PC-3 (cell line): Measurements from ENCODE around the gene CEP128. TPM values are rescaled to one million over a fixed set of nuclear protein-coding genes. Genes with fewer than 3 reads are reported as not detected.

Source experiments
- ATAC-seq: fragments of 200-7000 bp; cut with Tn5 transposase; 2 replicates; pipeline ENCODE4 v1.9.1; 2020; ENCODE audit warnings: mild to moderate bottlenecking, moderate library complexity
- BruUV-seq: library from RNA; stranded (reverse); fragments of 400-500 nt; replicated peaks from 2 replicates; lab custom pipeline; 2021; lab: Mats Ljungman, UMichigan
- CTCF ChIA-PET: fragments of 300-600 bp; sonication (Branson Sonifier 250); formaldehyde crosslinking; loops from one replicate; lab custom pipeline; 2022; ENCODE audit warnings: antibody characterized with exemption; lab: Charles Lee
- POLR2A ChIA-PET: fragments of 300-600 bp; sonication (Branson Sonifier 250); formaldehyde crosslinking; loops from one replicate; lab custom pipeline; 2022; ENCODE audit warnings: antibody characterized with exemption; ENCODE audit not compliant: unreplicated experiment; lab: Charles Lee
- DNase-seq: peaks from one replicate; pipeline ENCODE4 v3.0.0-alpha.2; 2015
- H2AFZ ChIP-seq: fragments of 300-600 bp; sonication (generic); 2 replicates; pipeline ENCODE4 v1.6.0; 2016; ENCODE audit warnings: antibody characterized with exemption, low read length
- H3F3A ChIP-seq: fragments of 300-600 bp; sonication (generic); one replicate; pipeline ENCODE4 v1.6.0; 2017; ENCODE audit warnings: antibody characterized with exemption, low read length, control low read depth, mild to moderate bottlenecking; ENCODE audit not compliant: unreplicated experiment
- H3K27ac ChIP-seq: fragments of 300-600 bp; sonication (generic); 2 replicates; pipeline ENCODE4 v1.5.1; 2016; ENCODE audit warnings: mild to moderate bottlenecking, low read length
- H3K27me3 ChIP-seq: fragments of 300-600 bp; sonication (generic); 2 replicates; pipeline ENCODE4 v1.6.1; 2016; ENCODE audit warnings: low read length, mixed read lengths
- H3K36me3 ChIP-seq: fragments of 300-600 bp; sonication (generic); 2 replicates; pipeline ENCODE4 v1.6.1; 2016; ENCODE audit warnings: low read depth, mixed run types, low read length, mixed read lengths
- H3K4me1 ChIP-seq: fragments of 300-600 bp; sonication (generic); 2 replicates; pipeline ENCODE4 v1.5.1; 2016; ENCODE audit warnings: low read length; ENCODE audit not compliant: insufficient read depth
- H3K4me2 ChIP-seq: fragments of 300-600 bp; sonication (generic); 2 replicates; pipeline ENCODE4 v1.6.0; 2016; ENCODE audit warnings: low read length
- H3K4me3 ChIP-seq: fragments of 300-600 bp; sonication (generic); 2 replicates; pipeline ENCODE4 v1.5.1; 2016; ENCODE audit warnings: mild to moderate bottlenecking, low read length, mixed read lengths
- H3K79me2 ChIP-seq: fragments of 300-600 bp; sonication (generic); 2 replicates; pipeline ENCODE4 v1.6.1; 2017; ENCODE audit warnings: low read length, mixed read lengths
- H3K9ac ChIP-seq: fragments of 300-600 bp; sonication (generic); 2 replicates; pipeline ENCODE4 v1.6.0; 2016; ENCODE audit warnings: mild to moderate bottlenecking, low read length
- H3K9me2 ChIP-seq: fragments of 300-600 bp; sonication (generic); replicated peaks from 2 replicates; pipeline ENCODE4 v1.6.1; 2016; ENCODE audit warnings: mixed run types, low read length, mixed read lengths
- H3K9me3 ChIP-seq: fragments of 300-600 bp; sonication (generic); 2 replicates; pipeline ENCODE4 v1.6.1; 2016; ENCODE audit warnings: low read length, mixed read lengths
- H4K20me1 ChIP-seq: fragments of 300-600 bp; sonication (generic); 2 replicates; pipeline ENCODE4 v1.6.1; 2016; ENCODE audit warnings: low read length, mixed read lengths
- CTCF ChIP-seq: fragments of 300-600 bp; sonication (generic); conservative IDR thresholded peaks from 2 replicates; pipeline ENCODE4 v1.5.1; 2017; ENCODE audit warnings: antibody characterized with exemption, low read depth, mild to moderate bottlenecking, low read length
- EZH2 ChIP-seq: fragments of 300-600 bp; sonication (generic); IDR thresholded peaks from one replicate; pipeline ENCODE4 v1.6.1; 2017; ENCODE audit warnings: antibody characterized with exemption, mild to moderate bottlenecking, low read length; ENCODE audit not compliant: unreplicated experiment
- EZH2phosphoT487 ChIP-seq: fragments of 300-600 bp; sonication (generic); IDR thresholded peaks from 2 replicates; pipeline ENCODE4 v1.6.1; 2018; ENCODE audit warnings: mild to moderate bottlenecking, antibody characterized with exemption, low read length, borderline replicate concordance
- intact Hi-C: fragments of 100-400 bp; cut with micrococcal nuclease; formaldehyde crosslinking; loops from 2 replicates; pipeline ENCODE4 v1.9.0; 2023
- total RNA-seq: library from RNA; depleted of rRNA; stranded (reverse); fragments of >200 nt; gene quantifications from 2 replicates; pipeline ENCODE4 v1.2.3, GENCODE V29; 2014

The CEP128 gene
- total RNA-seq, 1 experiment from 2014 or later = 11.6 TPM

DNA sequence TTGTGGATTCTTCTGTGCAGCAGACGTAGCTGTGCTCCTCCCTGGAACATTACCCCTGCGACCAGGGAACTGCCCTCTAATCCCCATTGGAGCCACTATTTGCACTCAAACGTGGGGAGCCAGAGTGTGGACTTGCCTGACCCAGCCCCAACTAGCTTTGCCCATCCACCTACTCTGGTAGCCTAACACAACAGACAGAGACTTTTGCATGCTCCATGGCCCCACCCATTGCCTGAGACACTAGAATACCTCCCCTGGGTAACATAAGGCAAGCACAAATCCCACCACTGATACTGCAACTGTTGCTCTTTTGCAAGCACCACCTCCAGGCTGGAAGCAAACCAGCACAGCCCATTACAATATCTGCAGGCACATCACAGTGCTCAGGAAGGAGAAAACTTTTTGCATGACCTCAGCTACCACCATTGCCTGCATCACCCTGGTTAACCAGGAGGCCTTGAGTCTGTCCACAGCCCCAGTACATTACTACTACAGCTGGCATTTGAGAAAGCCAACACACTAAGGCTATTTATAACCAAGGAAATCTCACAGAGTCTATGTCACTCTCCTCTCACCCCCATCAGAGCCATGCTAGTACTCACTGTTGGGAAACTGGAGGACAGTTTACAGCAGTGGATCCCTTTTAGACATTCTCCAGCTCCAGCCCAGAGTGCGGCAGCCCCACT, 15.0 kb downstream of the CEP128 start:
- BruUV-seq = no TSS peak
- Histone ChIP-seq H3K79me2 (peaks cover 42% of the 10 kb centered on the region), H3K9ac (no peak overlapping the region), H3K36me3 (no peaks in the 10 kb centered on the region; the same call in 1 of the 2 replicates), H3K9me2 (no peaks in the 10 kb centered on the region), H3F3A (no peaks in the 10 kb centered on the region), H3K27ac (no peak overlapping the region), H3K4me3 (no peak overlapping the region), H3K9me3 (no peaks in the 10 kb centered on the region), H3K4me1 (peaks cover 11% of the 10 kb centered on the region), H3K4me2 (no peak overlapping the region), H3K27me3 (no peaks in the 10 kb centered on the region), H2AFZ (no peak overlapping the region), H4K20me1 (0 out of 2 replicates have a peak, but pooled peaks cover 7% of the 10 kb centered on the region)
- ATAC-seq (no peak), DNase-seq (no peak)
- POLR2A ChIA-PET = no interaction called here
- intact Hi-C loops = no loop called here
- TF ChIP-seq CTCF (no peak), EZH2phosphoT487 (no peak), EZH2 (no peak)
- CTCF ChIA-PET = no interaction called here

DNA sequence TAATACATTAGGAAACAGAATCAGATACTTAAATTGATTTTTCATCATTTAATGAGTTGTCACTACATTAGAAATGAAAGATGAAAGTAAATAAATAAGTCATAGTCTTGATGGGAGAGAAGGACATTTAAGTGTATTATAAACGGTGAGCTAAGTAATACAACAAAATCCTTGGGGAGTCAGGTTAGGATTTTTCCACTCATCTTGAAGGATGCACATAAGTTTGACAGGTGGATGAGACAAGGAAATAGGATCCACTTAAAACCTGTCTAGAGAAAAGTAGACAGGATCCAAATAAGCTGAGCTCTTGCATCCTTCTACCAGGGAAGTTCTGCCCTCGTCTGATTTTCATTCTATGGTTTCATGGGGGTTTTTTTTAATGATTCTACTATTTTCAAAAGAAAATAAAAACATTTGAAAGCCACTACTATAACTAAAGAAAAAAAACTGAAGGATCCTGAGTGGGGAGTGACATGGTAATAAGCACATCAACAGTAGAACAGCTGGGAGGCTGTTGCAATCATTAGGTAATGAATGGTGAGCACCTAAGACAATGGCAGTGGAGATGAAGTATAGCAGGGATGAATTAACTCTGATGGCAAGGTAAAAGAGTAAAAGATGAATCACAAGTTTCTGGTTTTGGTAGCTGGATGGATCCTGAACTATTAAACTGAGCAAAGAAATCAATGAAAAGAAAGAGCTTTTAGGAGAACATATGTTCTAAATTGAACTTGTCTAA, 17.0 kb downstream of the CEP128 start:
- H3K9ac ChIP-seq = no peak overlapping the region
- ChIA-PET CTCF (no interaction called here), POLR2A (no interaction called here)
- H2AFZ ChIP-seq = no peak overlapping the region
- TF ChIP-seq EZH2phosphoT487 (no peak), CTCF (no peak), EZH2 (no peak)
- no peaks in the 10 kb centered on the region for H3K27me3 ChIP-seq
- DNase-seq (no peak), ATAC-seq (no peak)
- peaks cover 31% of the 10 kb centered on the region for H3K79me2 ChIP-seq
- H3K36me3 ChIP-seq = no peaks in the 10 kb centered on the region; the same call in 1 of the 2 replicates
- intact Hi-C loops = no loop called here
- no peaks in the 10 kb centered on the region for H3K4me1 ChIP-seq
- no peaks in the 10 kb centered on the region for H3F3A ChIP-seq
- no TSS peak for BruUV-seq
- no peaks in the 10 kb centered on the region for H3K9me2 ChIP-seq
- no peak overlapping the region for H3K4me2 ChIP-seq
- no peak overlapping the region for H3K27ac ChIP-seq
- H3K9me3 ChIP-seq = no peaks in the 10 kb centered on the region
- H3K4me3 ChIP-seq = no peak overlapping the region
- H4K20me1 ChIP-seq = no peaks in the 10 kb centered on the region

DNA sequence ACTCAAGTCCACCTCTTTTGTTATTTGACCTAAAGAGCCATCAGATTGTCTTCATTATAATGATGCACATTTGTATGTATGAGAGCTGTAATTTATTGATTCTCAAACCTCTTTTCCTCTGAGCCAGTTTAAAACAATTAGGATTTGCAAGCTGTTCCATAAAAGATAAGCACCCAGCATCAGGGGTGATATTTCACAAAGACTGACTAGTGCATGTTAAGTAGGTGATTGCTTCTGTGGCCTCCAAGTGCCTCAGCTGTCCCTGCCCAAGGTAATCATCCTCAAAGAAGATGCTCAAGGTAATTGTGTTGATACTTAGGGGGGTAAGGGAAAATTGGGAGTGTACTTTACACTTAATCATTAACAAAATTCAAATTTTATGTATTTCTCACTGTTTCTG, 18.2 kb downstream of the CEP128 start:
- Histone ChIP-seq H3K9ac (no peak overlapping the region), H3K36me3 (no peaks in the 10 kb centered on the region; the same call in 1 of the 2 replicates), H3K4me1 (no peaks in the 10 kb centered on the region), H3F3A (no peaks in the 10 kb centered on the region), H3K4me2 (no peak overlapping the region), H4K20me1 (0 out of 2 replicates have a peak, but pooled peaks cover 5% of the 10 kb centered on the region), H3K27me3 (no peaks in the 10 kb centered on the region), H3K27ac (no peak overlapping the region), H3K9me3 (no peaks in the 10 kb centered on the region), H2AFZ (no peak overlapping the region), H3K9me2 (no peaks in the 10 kb centered on the region), H3K4me3 (no peak overlapping the region), H3K79me2 (peaks cover 24% of the 10 kb centered on the region)
- ATAC-seq (no peak), DNase-seq (no peak)
- intact Hi-C loops = no loop called here
- ChIA-PET POLR2A (no interaction called here), CTCF (no interaction called here)
- no peak for TF ChIP-seq EZH2phosphoT487
- no peak for TF ChIP-seq EZH2
- TF ChIP-seq CTCF = no peak
- no TSS peak for BruUV-seq
